Neuronal stem cell (in vitro differentiated cells): ENCODE measurements around the gene AHDC1.
"Not testable (repeated sequence)": the region's sequence is repeated elsewhere in the genome, so short reads cannot be mapped to it uniquely, and the experiment has no call there.

Experiments used
- DNase-seq: peaks from one replicate; pipeline ENCODE4 v3.0.0-alpha.2; 2013; ENCODE audit warnings: low spot score
- H2AFZ ChIP-seq: one replicate; pipeline ENCODE4 v1.6.1; 2013; ENCODE audit warnings: mild to moderate bottlenecking, low read length, inconsistent platforms
- H2AK5ac ChIP-seq: 2 replicates; pipeline ENCODE4 v1.6.1; 2013; ENCODE audit warnings: low read depth, mild to moderate bottlenecking, inconsistent platforms, low read length, moderate library complexity, mixed read lengths
- H2BK120ac ChIP-seq: 2 replicates; pipeline ENCODE4 v1.6.1; 2013; ENCODE audit warnings: low read depth, mild to moderate bottlenecking, inconsistent platforms, low read length, moderate library complexity, mixed read lengths
- H2BK12ac ChIP-seq: one replicate; pipeline ENCODE4 v1.6.1; 2013; ENCODE audit warnings: low read length, inconsistent platforms
- H2BK15ac ChIP-seq: 2 replicates; pipeline ENCODE4 v1.6.1; 2013; ENCODE audit warnings: mild to moderate bottlenecking, low read length, inconsistent platforms, mixed read lengths
- H2BK5ac ChIP-seq: one replicate; pipeline ENCODE4 v1.6.1; 2013; ENCODE audit warnings: inconsistent platforms, mild to moderate bottlenecking, low read length, moderate library complexity
- H3K14ac ChIP-seq: one replicate; pipeline ENCODE4 v1.6.1; 2013; ENCODE audit warnings: low read length, inconsistent platforms
- H3K18ac ChIP-seq: 2 replicates; pipeline ENCODE4 v1.6.1; 2013; ENCODE audit warnings: low read length, inconsistent platforms
- H3K23ac ChIP-seq: 2 replicates; pipeline ENCODE4 v1.6.1; 2013; ENCODE audit warnings: low read depth, mild to moderate bottlenecking, mixed read lengths, low read length, inconsistent platforms; ENCODE audit not compliant: poor library complexity
- H3K27ac ChIP-seq: replicated peaks from 3 replicates; pipeline ENCODE4 v1.5.1; 2013; ENCODE audit warnings: low read length, inconsistent platforms
- H3K27me3 ChIP-seq, 3 experiments: 2 replicates each; pipeline ENCODE4 v1.6.1; 2013; ENCODE audit warnings: low read length in 3 of 3, mild to moderate bottlenecking in 2 of 3, inconsistent platforms in 1 of 3, low read depth in 1 of 3, mixed read lengths in 1 of 3, moderate library complexity in 1 of 3; ENCODE audit not compliant: control insufficient read depth in 3 of 3, insufficient read depth in 3 of 3
- H3K36me3 ChIP-seq, 2 donors: replicated peaks in 1 of 2; 2 replicates each; pipeline ENCODE4 v1.6.1; 2013; ENCODE audit warnings: low read length in 2 of 2; ENCODE audit not compliant: control insufficient read depth in 2 of 2, insufficient read depth in 2 of 2
- H3K4ac ChIP-seq: 2 replicates; pipeline ENCODE4 v1.6.1; 2013; ENCODE audit warnings: inconsistent platforms, mild to moderate bottlenecking, low read length, moderate library complexity
- H3K4me1 ChIP-seq, 2 donors: 1 replicate in 1 of 2; 2 replicates in 1 of 2; pipeline ENCODE4 v1.6.1; 2013; ENCODE audit warnings: low read length in 2 of 2, low read depth in 1 of 2; ENCODE audit not compliant: control insufficient read depth in 2 of 2, insufficient read depth in 1 of 2
- H3K4me2 ChIP-seq: one replicate; pipeline ENCODE4 v1.6.1; 2013; ENCODE audit warnings: mild to moderate bottlenecking, low read length, inconsistent platforms; ENCODE audit not compliant: insufficient read depth, poor library complexity, severe bottlenecking
- H3K4me3 ChIP-seq, 2 donors: 2 replicates each; pipeline ENCODE4 v1.5.1; 2013; ENCODE audit warnings: low read length in 2 of 2, mild to moderate bottlenecking in 2 of 2, inconsistent platforms in 1 of 2, moderate library complexity in 1 of 2
- H3K79me1 ChIP-seq: one replicate; pipeline ENCODE4 v1.6.1; 2013; ENCODE audit warnings: low read depth, mild to moderate bottlenecking, inconsistent platforms, low read length, moderate library complexity
- H3K9ac ChIP-seq: one replicate; pipeline ENCODE4 v1.6.1; 2013; ENCODE audit warnings: mild to moderate bottlenecking, low read depth, low read length, inconsistent platforms; ENCODE audit not compliant: poor library complexity
- H3K9me3 ChIP-seq, 2 donors: replicated peaks in 1 of 2; 2 replicates each; pipeline versions ENCODE3 to v1.6.1; 2013; ENCODE audit warnings: low read length in 2 of 2, mild to moderate bottlenecking in 2 of 2, inconsistent platforms in 1 of 2, low read depth in 1 of 2, mixed read lengths in 1 of 2, moderate library complexity in 1 of 2; ENCODE audit not compliant: control insufficient read depth in 2 of 2, insufficient read depth in 1 of 2
- H4K8ac ChIP-seq: one replicate; pipeline ENCODE4 v1.6.1; 2013; ENCODE audit warnings: low read depth, mild to moderate bottlenecking, inconsistent platforms, low read length, moderate library complexity
- H4K91ac ChIP-seq: one replicate; pipeline ENCODE4 v1.6.1; 2013; ENCODE audit warnings: low read length, low read depth, mild to moderate bottlenecking, inconsistent platforms; ENCODE audit not compliant: poor library complexity
- WGBS, 2 donors: extraction: QIAGEN DNeasy Blood & Tissue Kit; methylation state at CpG; one replicate each; pipeline ENCODE4 v1.1.7; 2013; ENCODE audit warnings: missing lambda C conversion rate in 2 of 2, mixed read lengths in 1 of 2; ENCODE audit not compliant: insufficient read length in 2 of 2, insufficient replicate concordance in 1 of 2; ENCODE audit errors: extremely low coverage in 2 of 2; 5-methylcytosine and 5-hydroxymethylcytosine counted together

Gene AHDC1

GRCh38 chr1:27632387-27633297 is 28.7 kb upstream of the AHDC1 start:
- H4K91ac ChIP-seq: no peak overlapping the region
- no peak overlapping the region for H3K23ac ChIP-seq
- no peak overlapping the region for H3K4ac ChIP-seq
- no peak overlapping the region for H3K27ac ChIP-seq
- no peaks in the 10 kb centered on the region for H3K79me1 ChIP-seq
- WGBS, 2 donors: no CpG with 5 or more reads among the region's 14 CpGs
- no peak overlapping the region for H2AK5ac ChIP-seq
- H4K8ac ChIP-seq: no peak overlapping the region
- H3K4me1 ChIP-seq: peaks cover 1 to 26% of the 10 kb centered on the region in 2 donors
- no peak for DNase-seq
- H2BK12ac ChIP-seq: no peak overlapping the region
- H3K9me3 ChIP-seq: no peaks in the 10 kb centered on the region
- peaks cover 0 to 36% (median 15%) of the 10 kb centered on the region in 3 experiments for H3K27me3 ChIP-seq
- no peaks in the 10 kb centered on the region for H3K36me3 ChIP-seq
- no peak overlapping the region for H2BK120ac ChIP-seq
- H2BK5ac ChIP-seq: no peak overlapping the region
- no peak overlapping the region for H3K14ac ChIP-seq
- peak overlapping the region; percentile 9 for H3K18ac ChIP-seq
- H3K9ac ChIP-seq: no peak overlapping the region
- no peak overlapping the region for H3K4me3 ChIP-seq
- no peak overlapping the region for H2BK15ac ChIP-seq
- no peak overlapping the region for H3K4me2 ChIP-seq
- no peak overlapping the region for H2AFZ ChIP-seq

GRCh38 chr1:27630859-27631491 is 27.0 kb upstream of the AHDC1 start:
- no peaks in the 10 kb centered on the region for H3K9me3 ChIP-seq
- peaks cover 1 to 25% of the 10 kb centered on the region in 2 donors for H3K4me1 ChIP-seq
- no peak overlapping the region for H2BK5ac ChIP-seq
- no peak overlapping the region for H2BK120ac ChIP-seq
- H3K79me1 ChIP-seq: no peaks in the 10 kb centered on the region
- H2AK5ac ChIP-seq: peak overlapping the region; percentile 6
- no peak overlapping the region for H3K23ac ChIP-seq
- H3K14ac ChIP-seq: no peak overlapping the region
- peak overlapping the region; percentile 51 for H2AFZ ChIP-seq
- no peak for DNase-seq
- H4K8ac ChIP-seq: no peak overlapping the region
- no peak overlapping the region for H3K27ac ChIP-seq
- H4K91ac ChIP-seq: no peak overlapping the region
- no peak overlapping the region for H3K4ac ChIP-seq
- no peak overlapping the region for H2BK12ac ChIP-seq
- H3K18ac ChIP-seq: no peak overlapping the region
- H3K4me3 ChIP-seq: no peak overlapping the region
- no peak overlapping the region for H3K9ac ChIP-seq
- no peak overlapping the region for H2BK15ac ChIP-seq
- no CpG with 5 or more reads among the region's 5 CpGs for WGBS, 2 donors
- H3K4me2 ChIP-seq: no peak overlapping the region
- H3K27me3 ChIP-seq: peaks cover 0 to 36% (median 15%) of the 10 kb centered on the region in 3 experiments
- no peaks in the 10 kb centered on the region for H3K36me3 ChIP-seq

GRCh38 chr1:27628712-27629111 is 24.8 kb upstream of the AHDC1 start:
- Histone ChIP-seq H2BK12ac (no peak overlapping the region), H4K91ac (no peak overlapping the region), H3K9me3 (no peaks in the 10 kb centered on the region), H3K18ac (peak overlapping the region; percentile 15), H3K4me3 (no peak overlapping the region), H3K14ac (no peak overlapping the region), H3K27ac (no peak overlapping the region), H2AK5ac (no peak overlapping the region), H2BK5ac (no peak overlapping the region), H2BK15ac (no peak overlapping the region), H3K9ac (no peak overlapping the region), H2AFZ (peak overlapping the region; percentile 77), H4K8ac (no peak overlapping the region), H3K4ac (no peak overlapping the region), H3K27me3 (peaks cover 0 to 14% (median under 1%) of the 10 kb centered on the region in 3 experiments), H3K79me1 (no peaks in the 10 kb centered on the region), H3K4me2 (no peak overlapping the region), H3K36me3 (no peaks in the 10 kb centered on the region), H3K23ac (no peak overlapping the region), H3K4me1 (peaks cover 1 to 38% of the 10 kb centered on the region in 2 donors), H2BK120ac (no peak overlapping the region)
- no peak for DNase-seq
- WGBS, 2 donors: no CpG with 5 or more reads among the region's 3 CpGs

- not testable (repeated sequence) for H3K4me3 ChIP-seq, H2AFZ ChIP-seq, H3K9me3 ChIP-seq, H2BK15ac ChIP-seq, H2BK5ac ChIP-seq, H3K36me3 ChIP-seq, H3K14ac ChIP-seq, H3K79me1 ChIP-seq, H2BK12ac ChIP-seq, H2BK120ac ChIP-seq, H4K91ac ChIP-seq, H3K27ac ChIP-seq, H3K27me3 ChIP-seq, H3K4me2 ChIP-seq, H2AK5ac ChIP-seq, H3K9ac ChIP-seq, H3K4ac ChIP-seq, H3K18ac ChIP-seq, H3K23ac ChIP-seq, DNase-seq, H4K8ac ChIP-seq
- whole genome bisulfite sequencing, 2 donors: no CpG with 5 or more reads among the region's 4 CpGs
- peaks cover 1 to 38% of the 10 kb centered on the region in 2 donors for H3K4me1 ChIP-seq
Observed at GRCh38 chr1:27627733-27628132, 23.8 kb upstream of the AHDC1 start.
